Smooth muscle cell (in vitro differentiated cells): ENCODE results near the gene ZNF70. TPM values are rescaled to one million over a fixed set of nuclear protein-coding genes. Genes with fewer than 3 reads are reported as not detected.

Experiments used
- DNase-seq: peaks from one replicate; lab custom pipeline; 2025; ENCODE audit not compliant: unreplicated experiment; lab: John Stamatoyannopoulos, UW
- H2AFZ ChIP-seq: fragments of 200-600 bp; sonication (generic); 2 replicates; pipeline ENCODE4 v1.6.0; 2016; ENCODE audit warnings: antibody characterized with exemption, low read depth, mild to moderate bottlenecking
- H3F3A ChIP-seq: fragments of 200-600 bp; sonication (generic); 2 replicates; pipeline ENCODE4 v1.6.0; 2017; ENCODE audit warnings: antibody characterized with exemption, low read depth
- H3K27ac ChIP-seq: fragments of 200-600 bp; sonication (generic); 2 replicates; pipeline ENCODE4 v1.5.1; 2016; ENCODE audit warnings: low read depth, mild to moderate bottlenecking
- H3K27me3 ChIP-seq: fragments of 200-600 bp; sonication (generic); 2 replicates; pipeline ENCODE4 v1.6.1; 2016; ENCODE audit warnings: low read depth, mild to moderate bottlenecking
- H3K36me3 ChIP-seq: fragments of 200-600 bp; sonication (generic); 2 replicates; pipeline ENCODE4 v1.5.1; 2016; ENCODE audit warnings: low read depth
- H3K4me1 ChIP-seq: fragments of 200-600 bp; sonication (generic); 2 replicates; pipeline ENCODE4 v1.5.1; 2016; ENCODE audit warnings: low read depth
- H3K4me2 ChIP-seq: fragments of 200-600 bp; sonication (generic); 2 replicates; pipeline ENCODE4 v1.6.0; 2016; ENCODE audit warnings: mild to moderate bottlenecking
- H3K4me3 ChIP-seq: fragments of 200-600 bp; sonication (generic); 2 replicates; pipeline ENCODE4 v1.5.1; 2016; ENCODE audit warnings: mild to moderate bottlenecking
- H3K79me2 ChIP-seq: fragments of 200-600 bp; sonication (generic); 2 replicates; pipeline ENCODE4 v1.6.0; 2016; ENCODE audit warnings: low read depth, mild to moderate bottlenecking
- H3K9ac ChIP-seq: fragments of 200-600 bp; sonication (generic); 2 replicates; pipeline ENCODE4 v1.6.0; 2016; ENCODE audit warnings: low read depth
- H3K9me3 ChIP-seq: fragments of 200-600 bp; sonication (generic); replicated peaks from 2 replicates; pipeline ENCODE4 v1.5.1; 2016; ENCODE audit warnings: low read depth
- H4K20me1 ChIP-seq: fragments of 200-600 bp; sonication (generic); 2 replicates; pipeline ENCODE4 v1.6.0; 2016; ENCODE audit warnings: low read depth
- WGBS: methylation state at CpG from one replicate; pipeline ENCODE4 v1.1.7; 2016; ENCODE audit warnings: low lambda C conversion rate; 5-methylcytosine and 5-hydroxymethylcytosine counted together
- polyA plus RNA-seq: library from polyadenylated mRNA; unstranded; fragments of >200 nt; fragmentation: Nextera tagmentation; extraction: Ambion mirVana; gene quantifications from 2 replicates; pipeline ENCODE4 v1.2.1, GENCODE V29; 2016
- total RNA-seq: library from RNA; depleted of rRNA; stranded (reverse); fragments of >200 nt; gene quantifications from 2 replicates; pipeline ENCODE4 v1.2.3, GENCODE V29; 2014
- TF ChIP-seq, protein P1 (sequence below): fragments of 200-600 bp; sonication (generic); IDR thresholded peaks from 2 replicates; pipeline ENCODE4 v1.5.1; 2017; ENCODE audit warnings: borderline replicate concordance, mild to moderate bottlenecking, antibody characterized with exemption; ENCODE audit not compliant: insufficient read depth, poor library complexity, severe bottlenecking

ZNF70 gene
- total and polyA plus RNA-seq, 2 experiments from 2014 or later, result 2.4 to 6.9 TPM

DNA sequence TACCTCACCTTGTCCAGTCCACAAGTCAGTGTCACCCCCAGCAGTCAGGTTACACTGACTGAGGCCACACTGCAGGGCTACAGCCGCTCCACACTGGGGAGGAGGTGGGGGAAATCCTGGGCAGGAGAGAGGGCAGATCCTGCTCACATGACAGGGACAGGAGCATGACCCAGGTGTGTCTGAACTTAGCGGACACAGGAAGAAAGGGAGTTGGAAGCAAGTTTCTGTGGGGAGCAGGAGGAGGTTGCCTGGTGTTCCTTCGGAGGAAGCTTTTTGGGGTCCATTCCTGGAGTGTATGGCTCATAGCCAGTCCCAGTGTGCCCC lies 27.6 kb upstream of the ZNF70 start:
- Histone ChIP-seq H4K20me1 (no peaks in the 10 kb centered on the region), H3K9me3 (no peaks in the 10 kb centered on the region), H3K4me1 (peaks cover 4% of the 10 kb centered on the region), H3K27me3 (no peaks in the 10 kb centered on the region), H3K4me2 (no peak overlapping the region), H3K36me3 (no peaks in the 10 kb centered on the region), H3F3A (no peaks in the 10 kb centered on the region), H2AFZ (no peak overlapping the region), H3K79me2 (no peaks in the 10 kb centered on the region), H3K27ac (no peak overlapping the region), H3K4me3 (no peak overlapping the region), H3K9ac (no peak overlapping the region)
- WGBS, result 94% methylated on average over 3 of the region's 3 CpGs
- TF ChIP-seq, protein P1, sequence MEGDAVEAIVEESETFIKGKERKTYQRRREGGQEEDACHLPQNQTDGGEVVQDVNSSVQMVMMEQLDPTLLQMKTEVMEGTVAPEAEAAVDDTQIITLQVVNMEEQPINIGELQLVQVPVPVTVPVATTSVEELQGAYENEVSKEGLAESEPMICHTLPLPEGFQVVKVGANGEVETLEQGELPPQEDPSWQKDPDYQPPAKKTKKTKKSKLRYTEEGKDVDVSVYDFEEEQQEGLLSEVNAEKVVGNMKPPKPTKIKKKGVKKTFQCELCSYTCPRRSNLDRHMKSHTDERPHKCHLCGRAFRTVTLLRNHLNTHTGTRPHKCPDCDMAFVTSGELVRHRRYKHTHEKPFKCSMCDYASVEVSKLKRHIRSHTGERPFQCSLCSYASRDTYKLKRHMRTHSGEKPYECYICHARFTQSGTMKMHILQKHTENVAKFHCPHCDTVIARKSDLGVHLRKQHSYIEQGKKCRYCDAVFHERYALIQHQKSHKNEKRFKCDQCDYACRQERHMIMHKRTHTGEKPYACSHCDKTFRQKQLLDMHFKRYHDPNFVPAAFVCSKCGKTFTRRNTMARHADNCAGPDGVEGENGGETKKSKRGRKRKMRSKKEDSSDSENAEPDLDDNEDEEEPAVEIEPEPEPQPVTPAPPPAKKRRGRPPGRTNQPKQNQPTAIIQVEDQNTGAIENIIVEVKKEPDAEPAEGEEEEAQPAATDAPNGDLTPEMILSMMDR, result no peak
- no peak for DNase-seq

DNA sequence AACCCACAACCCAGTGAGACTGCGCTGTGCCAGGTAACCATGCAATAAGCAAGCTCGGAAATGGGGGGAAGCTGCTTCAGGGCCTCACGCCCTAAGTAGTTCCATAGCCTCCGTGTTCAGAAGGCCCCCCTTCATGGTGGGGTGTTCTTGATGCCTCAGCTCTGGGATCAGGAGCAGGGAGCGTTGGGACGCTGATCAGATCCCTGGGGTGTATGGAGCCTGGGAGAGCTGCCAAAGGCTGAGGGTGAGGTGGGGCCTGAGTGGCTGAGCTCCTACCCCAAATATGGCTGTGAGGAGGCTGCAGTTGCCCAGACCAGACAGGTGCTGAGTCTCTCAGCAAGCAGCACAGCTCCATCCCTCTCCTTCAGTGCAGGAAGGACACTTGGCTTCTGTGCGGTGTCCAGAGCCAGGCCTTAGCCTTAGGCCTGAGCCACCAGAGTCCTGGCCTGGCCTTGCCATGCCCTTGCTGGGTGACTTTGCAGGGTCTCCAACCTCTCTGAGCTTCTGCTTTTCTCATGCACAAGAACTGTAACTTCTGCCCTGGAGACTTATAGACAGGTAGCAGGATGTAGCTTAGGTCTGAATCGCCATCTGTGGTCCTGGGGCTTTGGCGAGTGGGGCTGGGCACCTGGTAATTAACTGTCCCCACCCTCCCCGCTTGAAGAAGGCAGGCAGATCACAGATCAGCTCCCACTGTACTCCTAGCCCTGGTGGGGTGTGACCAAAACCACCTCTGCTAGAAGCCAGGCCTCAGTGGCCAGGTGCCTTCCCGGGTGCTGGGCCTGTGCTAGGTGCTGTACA lies 27.1 kb upstream of the ZNF70 start:
- Histone ChIP-seq H3K36me3 (no peaks in the 10 kb centered on the region), H3K4me2 (no peak overlapping the region), H3K4me3 (no peak overlapping the region), H3F3A (no peaks in the 10 kb centered on the region), H3K27ac (no peak overlapping the region), H3K4me1 (peaks cover 4% of the 10 kb centered on the region), H4K20me1 (no peaks in the 10 kb centered on the region), H3K9me3 (no peaks in the 10 kb centered on the region), H2AFZ (no peak overlapping the region), H3K27me3 (no peaks in the 10 kb centered on the region), H3K79me2 (no peaks in the 10 kb centered on the region), H3K9ac (no peak overlapping the region)
- WGBS, result 95% methylated on average over 11 of the region's 11 CpGs
- TF ChIP-seq, protein P1, result no peak
- DNase-seq, result no peak

DNA sequence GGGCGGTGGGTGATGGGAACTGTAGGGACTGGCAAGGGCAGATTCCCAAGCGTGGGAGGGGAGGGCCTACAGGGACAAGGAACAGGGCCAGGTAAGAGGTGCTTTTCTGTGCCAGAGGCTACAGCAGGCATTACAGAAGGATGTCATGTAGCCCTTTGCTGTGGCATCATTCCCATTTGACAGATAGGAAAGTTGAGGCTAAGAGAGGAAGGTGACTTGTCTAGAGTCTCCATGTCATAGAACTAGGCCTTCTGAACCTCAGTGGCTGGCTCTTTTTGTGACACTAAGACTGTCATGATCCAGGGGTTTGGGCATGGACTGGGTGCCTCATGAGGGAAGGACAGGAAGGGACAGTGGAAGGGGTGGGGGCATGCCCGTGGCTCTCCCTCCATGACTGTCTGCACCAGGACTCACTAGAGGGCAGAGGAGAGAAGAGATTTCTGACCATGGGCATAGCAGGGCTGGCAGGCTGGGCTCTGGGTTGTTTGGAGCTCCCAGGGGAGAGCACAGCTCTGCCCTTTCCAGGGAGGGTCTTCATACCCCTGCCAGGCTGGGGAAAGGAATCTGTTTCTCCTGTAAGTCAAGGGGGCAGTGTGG lies 25.0 kb upstream of the ZNF70 start:
- H3K9me3 ChIP-seq, result no peaks in the 10 kb centered on the region
- H3K36me3 ChIP-seq, result no peaks in the 10 kb centered on the region
- H3K27ac ChIP-seq, result no peak overlapping the region
- no peak overlapping the region for H2AFZ ChIP-seq
- no peak overlapping the region for H3K4me2 ChIP-seq
- no peaks in the 10 kb centered on the region for H3K27me3 ChIP-seq
- TF ChIP-seq, protein P1, result no peak
- H3K9ac ChIP-seq, result no peak overlapping the region
- no peak overlapping the region for H3K4me3 ChIP-seq
- 87% methylated on average over 3 of the region's 3 CpGs for WGBS
- H3K4me1 ChIP-seq, result peaks cover 8% of the 10 kb centered on the region
- H4K20me1 ChIP-seq, result no peaks in the 10 kb centered on the region
- H3F3A ChIP-seq, result no peaks in the 10 kb centered on the region
- no peaks in the 10 kb centered on the region for H3K79me2 ChIP-seq
- no peak for DNase-seq
